ENCODE results near the gene CETP.

GRCh38 chr16:56931271-56931891, 30.4 kb upstream of the CETP start:
- TF ChIP-seq CTCF (optimal IDR thresholded peaks at IDR 0.05 in 1 of 3, IDR thresholded peaks at IDR 0.05 in 1 of 3, conservative IDR thresholded peaks at IDR 0.05 in 1 of 3; ENCODE audit: extremely low read depth in 1 of 3, insufficient read depth in 2 of 3, low read length in 3 of 3): no peak
- no peak for TF ChIP-seq EZH2 (IDR thresholded peaks at IDR 0.05; ENCODE audit: low read length)
